Heart left ventricle (tissue), 13 donors: ENCODE data around the gene ATAD1.

Experiments used
- CTCF ChIP-seq, 12 donors: fragments of 200-600 bp; sonication (generic) in 4 of 12; IDR thresholded peaks; one replicate each; pipeline versions ENCODE4 v1.5.0 to v1.8.0; 2018 to 2022; ENCODE audit warnings: antibody characterized with exemption in 12 of 12, mild to moderate bottlenecking in 5 of 12
- POLR2A ChIP-seq, 2 donors: fragments of 450-650 bp; IDR thresholded peaks; one replicate each; pipeline ENCODE4 v1.6.1; 2017; ENCODE audit warnings: antibody characterized with exemption in 2 of 2, mild to moderate bottlenecking in 2 of 2, moderate library complexity in 2 of 2
- donor health status: ischemic (EF 13 %, LVEDD 7.1; RV severe dilation, severe dysfunction).
- donor health status: DM: no; HTN: yes; CAD: no.
- donor health status: DM: no; HTN: no; CAD: no.
- donor health status: ischemic (EF 25% LVEDD 6.9; RV normal size, moderate dysfunction).
- donor health status: ischemic (EF 25% LVEDD 5.7; RV mildly dilated, moderate dysfunction).
- donor health status: ischemic (EF 35%, LVEDD 5.7; RV mildly dilated, moderate dysfunction).
- donor health status: nonischemic (EF 11% LVEDD 7.7; RV severe dilation, severe dysfunction).
- donor health status: DM: yes; HTN: yes; CAD: no.
- donor health status: PGD.
- donor health status: ischemic (EF 29% LVEDD 5.4; RV normal size, mild dysfunction).
- donor health status: nonischemic (EF 23%, LVEDD 6.1; RV moderate dilation, normal function).

GRCh38 chr10:87861953-87862678 lies 44.1 kb upstream of the ATAD1 start:
- TF ChIP-seq CTCF (IDR thresholded peaks at IDR 0.05) (no peak), POLR2A (IDR thresholded peaks at IDR 0.05) (peak in 1 of 2 donors; percentile 58)
